Measurements from ENCODE around the gene FBXW7. TPM values are rescaled to one million over a fixed set of nuclear protein-coding genes. Genes with fewer than 3 reads are reported as not detected.

FBXW7 gene
- polyA plus RNA-seq, 1 of the 3 experiments (the other 2 are of a cell fraction): 7.7 TPM

DNA sequence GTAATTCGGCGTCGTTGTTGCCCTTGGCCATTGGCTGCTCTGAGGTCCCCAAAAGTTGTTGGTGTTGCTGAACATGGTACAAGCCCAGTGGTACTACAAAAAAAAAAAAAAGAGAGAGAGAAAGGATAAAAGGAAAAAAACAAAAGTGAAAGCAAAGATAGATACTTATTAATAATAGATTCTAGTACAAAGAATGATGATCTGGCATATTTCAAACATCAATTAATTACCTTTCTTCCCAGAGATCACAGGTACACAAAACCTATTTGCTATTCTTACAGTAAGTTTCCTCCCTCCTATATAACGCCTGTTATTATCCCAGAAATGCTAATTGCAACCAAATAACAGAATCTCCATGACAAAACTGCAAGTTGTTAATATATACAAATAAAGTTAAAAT is 188.9 kb downstream of the FBXW7 start (continued):
- TF ChIP-seq, protein P1, sequence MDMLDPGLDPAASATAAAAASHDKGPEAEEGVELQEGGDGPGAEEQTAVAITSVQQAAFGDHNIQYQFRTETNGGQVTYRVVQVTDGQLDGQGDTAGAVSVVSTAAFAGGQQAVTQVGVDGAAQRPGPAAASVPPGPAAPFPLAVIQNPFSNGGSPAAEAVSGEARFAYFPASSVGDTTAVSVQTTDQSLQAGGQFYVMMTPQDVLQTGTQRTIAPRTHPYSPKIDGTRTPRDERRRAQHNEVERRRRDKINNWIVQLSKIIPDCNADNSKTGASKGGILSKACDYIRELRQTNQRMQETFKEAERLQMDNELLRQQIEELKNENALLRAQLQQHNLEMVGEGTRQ (IDR thresholded peaks at IDR 0.05; ENCODE audit: borderline replicate concordance, low read depth, low read length): no peak
- TF ChIP-seq GATA2 (CRISPR knock-in tag; IDR thresholded peaks at IDR 0.05) (no peak), MEF2A (IDR thresholded peaks at IDR 0.05; ENCODE audit: borderline replicate concordance, low read depth) (no peak), RXRA (IDR thresholded peaks at IDR 0.05; ENCODE audit: borderline replicate concordance, low read depth) (no peak)

GRCh38 chr4:152346526-152346925 is 189.4 kb downstream of the FBXW7 start:
- no peak for DNase-seq
- CTCF ChIA-PET: interaction anchor here (0.6 kb wide), 1 partner anchor 607 kb away, joined by 3 read pairs; no protein-coding TSS in a partner anchor
- Histone ChIP-seq H3F3A (replicated peaks; ENCODE audit: insufficient read depth) (peaks cover 4% of the 10 kb centered on the region), H3K27me3 (ENCODE audit: insufficient read depth) (no peaks in the 10 kb centered on the region), H3K9ac (no peak overlapping the region), H3K4me1 (ENCODE audit: control insufficient read depth in 1 of 2, insufficient read depth in 2 of 2, low read depth in 1 of 2, low read length in 1 of 2) (peaks cover 3 to 4% of the 10 kb centered on the region in 2 experiments; a peak in 2 of 4 replicates), H3K36me3 (replicated peaks in 1 of 2; ENCODE audit: control insufficient read depth in 1 of 2, insufficient read depth in 2 of 2, low read length in 1 of 2) (peaks cover 17 to 33% of the 10 kb centered on the region in 2 experiments), H3K4me3 (ENCODE audit: low read depth in 2 of 2, low read length in 1 of 2) (no peak overlapping the region), H3K9me2 (no peaks in the 10 kb centered on the region), H4K20me1 (ENCODE audit: insufficient read depth) (no peaks in the 10 kb centered on the region; the same call in 1 of the 2 replicates), H2AFZ (ENCODE audit: low read depth) (no peak overlapping the region), H3K4me2 (no peak overlapping the region), H3K79me2 (ENCODE audit: insufficient read depth) (peaks cover 17% of the 10 kb centered on the region; the same call in 1 of the 2 replicates), H3K9me3 (no peaks in the 10 kb centered on the region), H3K27ac (ENCODE audit: low read depth in 2 of 2, low read length in 1 of 2) (no peak overlapping the region)
- TF ChIP-seq NFIC (IDR thresholded peaks at IDR 0.05; ENCODE audit: borderline replicate concordance) (no peak), TCF12 (IDR thresholded peaks at IDR 0.05) (no peak), FOSL2 (IDR thresholded peaks at IDR 0.05; ENCODE audit: borderline replicate concordance, low read depth) (no peak), GABPA (IDR thresholded peaks at IDR 0.05; ENCODE audit: low read depth) (no peak), ZBTB33 (IDR thresholded peaks at IDR 0.05; ENCODE audit: borderline replicate concordance, low read depth) (no peak), SIN3A (IDR thresholded peaks at IDR 0.05; ENCODE audit: borderline replicate concordance, low read depth, low read length) (no peak), IRF3 (IDR thresholded peaks at IDR 0.05; ENCODE audit: low read depth, low read length) (no peak), CHD2 (IDR thresholded peaks at IDR 0.05; ENCODE audit: low read length, partially characterized antibody) (no peak), JUND (IDR thresholded peaks at IDR 0.05) (no peak)
- TF ChIP-seq, protein P2, sequence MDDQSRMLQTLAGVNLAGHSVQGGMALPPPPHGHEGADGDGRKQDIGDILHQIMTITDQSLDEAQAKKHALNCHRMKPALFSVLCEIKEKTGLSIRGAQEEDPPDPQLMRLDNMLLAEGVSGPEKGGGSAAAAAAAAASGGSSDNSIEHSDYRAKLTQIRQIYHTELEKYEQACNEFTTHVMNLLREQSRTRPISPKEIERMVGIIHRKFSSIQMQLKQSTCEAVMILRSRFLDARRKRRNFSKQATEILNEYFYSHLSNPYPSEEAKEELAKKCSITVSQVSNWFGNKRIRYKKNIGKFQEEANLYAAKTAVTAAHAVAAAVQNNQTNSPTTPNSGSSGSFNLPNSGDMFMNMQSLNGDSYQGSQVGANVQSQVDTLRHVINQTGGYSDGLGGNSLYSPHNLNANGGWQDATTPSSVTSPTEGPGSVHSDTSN (IDR thresholded peaks at IDR 0.05): no peak
- TF ChIP-seq, protein P3, sequence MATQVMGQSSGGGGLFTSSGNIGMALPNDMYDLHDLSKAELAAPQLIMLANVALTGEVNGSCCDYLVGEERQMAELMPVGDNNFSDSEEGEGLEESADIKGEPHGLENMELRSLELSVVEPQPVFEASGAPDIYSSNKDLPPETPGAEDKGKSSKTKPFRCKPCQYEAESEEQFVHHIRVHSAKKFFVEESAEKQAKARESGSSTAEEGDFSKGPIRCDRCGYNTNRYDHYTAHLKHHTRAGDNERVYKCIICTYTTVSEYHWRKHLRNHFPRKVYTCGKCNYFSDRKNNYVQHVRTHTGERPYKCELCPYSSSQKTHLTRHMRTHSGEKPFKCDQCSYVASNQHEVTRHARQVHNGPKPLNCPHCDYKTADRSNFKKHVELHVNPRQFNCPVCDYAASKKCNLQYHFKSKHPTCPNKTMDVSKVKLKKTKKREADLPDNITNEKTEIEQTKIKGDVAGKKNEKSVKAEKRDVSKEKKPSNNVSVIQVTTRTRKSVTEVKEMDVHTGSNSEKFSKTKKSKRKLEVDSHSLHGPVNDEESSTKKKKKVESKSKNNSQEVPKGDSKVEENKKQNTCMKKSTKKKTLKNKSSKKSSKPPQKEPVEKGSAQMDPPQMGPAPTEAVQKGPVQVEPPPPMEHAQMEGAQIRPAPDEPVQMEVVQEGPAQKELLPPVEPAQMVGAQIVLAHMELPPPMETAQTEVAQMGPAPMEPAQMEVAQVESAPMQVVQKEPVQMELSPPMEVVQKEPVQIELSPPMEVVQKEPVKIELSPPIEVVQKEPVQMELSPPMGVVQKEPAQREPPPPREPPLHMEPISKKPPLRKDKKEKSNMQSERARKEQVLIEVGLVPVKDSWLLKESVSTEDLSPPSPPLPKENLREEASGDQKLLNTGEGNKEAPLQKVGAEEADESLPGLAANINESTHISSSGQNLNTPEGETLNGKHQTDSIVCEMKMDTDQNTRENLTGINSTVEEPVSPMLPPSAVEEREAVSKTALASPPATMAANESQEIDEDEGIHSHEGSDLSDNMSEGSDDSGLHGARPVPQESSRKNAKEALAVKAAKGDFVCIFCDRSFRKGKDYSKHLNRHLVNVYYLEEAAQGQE (IDR thresholded peaks at IDR 0.05; ENCODE audit: low read depth, low read length): no peak
- TF ChIP-seq, protein P1 (IDR thresholded peaks at IDR 0.05; ENCODE audit: borderline replicate concordance, low read depth, low read length): no peak
- POLR2A ChIA-PET: no interaction called here
- 95% methylated on average over 2 of the region's 2 CpGs for WGBS (ENCODE audit: low lambda C conversion rate)
